Smooth muscle cell of the brain vasculature (primary cell): ENCODE measurements around the gene UBE2S.

Source experiments
- DNase-seq: peaks from one replicate; pipeline ENCODE4 v3.0.0-alpha.2; 2012; ENCODE audit warnings: low read depth, low spot score

Gene UBE2S

GRCh38 chr19:55362990-55363716 is 44.4 kb downstream of the UBE2S start, which contains the start of gene GARIN5B:
Gene GARIN5B, minus strand, starts transcription at chr19:55363260. Its CDS starts 194 bp downstream, at chr19:55363066.
- no peak for DNase-seq

- no peak for DNase-seq
These were observed 45.2 kb downstream of the UBE2S start for GRCh38 chr19:55362174-55362989.

DNA sequence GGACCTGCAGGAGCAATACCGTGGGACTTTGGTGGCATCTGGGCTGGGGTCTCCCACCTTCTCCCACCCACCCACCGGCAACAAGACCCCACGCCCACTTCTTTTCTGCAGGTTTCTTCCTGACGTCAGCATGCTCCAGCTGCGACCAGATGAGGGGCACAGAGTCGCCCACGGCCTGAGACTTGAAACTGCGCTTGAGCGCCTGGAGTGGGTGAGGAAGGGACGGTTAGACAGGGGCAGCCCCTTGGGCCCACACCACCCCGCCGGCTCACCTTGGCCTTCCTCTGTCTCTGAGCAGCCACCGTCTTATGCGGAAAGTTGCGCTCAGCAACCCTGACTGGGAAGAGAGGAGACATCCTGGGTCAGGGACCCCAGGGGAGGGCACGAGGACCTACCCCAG is 46.7 kb downstream of the UBE2S start:
- no peak for DNase-seq

DNA sequence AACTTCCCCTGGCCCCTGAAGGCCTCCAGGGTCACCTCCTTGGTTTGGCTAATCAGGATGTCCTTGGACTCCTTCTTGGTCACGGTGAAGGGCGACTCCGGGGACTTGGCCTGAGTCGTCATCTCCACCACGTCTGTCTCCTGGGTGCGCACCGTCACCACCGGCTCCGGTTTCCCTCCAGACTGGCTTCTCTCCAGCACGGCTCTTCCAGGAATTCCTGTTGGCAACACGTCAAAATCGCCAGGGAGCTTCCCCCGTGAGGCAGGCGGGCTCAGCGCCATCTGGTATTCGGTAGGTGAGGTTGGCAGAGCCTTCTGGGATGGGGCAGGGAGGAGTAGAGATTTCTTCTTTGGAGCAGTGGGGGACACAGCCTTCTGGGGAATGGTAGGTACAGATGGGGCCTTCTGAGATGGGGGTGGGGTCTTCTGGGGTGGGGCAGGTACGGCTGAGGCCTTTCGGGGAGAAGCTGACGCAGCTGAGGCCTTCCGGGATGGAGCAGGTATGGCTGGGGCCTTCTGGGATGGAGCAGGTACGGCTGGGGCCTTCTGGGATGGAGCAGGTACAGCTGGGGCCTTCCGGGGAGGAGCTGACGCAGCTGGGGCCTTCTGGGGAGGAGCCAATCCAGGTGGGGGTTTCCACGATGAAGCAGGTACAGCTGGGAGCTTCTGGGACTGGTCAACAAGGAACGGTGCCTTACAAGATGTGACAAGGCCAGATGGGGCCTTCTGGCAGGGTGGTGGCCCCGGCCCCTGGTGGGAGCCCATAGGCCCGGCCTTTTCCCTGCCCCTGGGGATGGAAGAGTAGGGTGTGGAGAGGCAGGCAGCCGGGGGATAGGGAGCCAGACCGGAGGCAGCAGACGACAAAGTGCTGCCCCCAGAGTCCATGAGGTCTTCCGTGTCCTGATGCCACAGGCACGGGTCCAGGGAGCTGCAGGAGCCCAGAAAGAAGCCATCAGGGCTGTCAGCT is 48.4 kb downstream of the UBE2S start:
- no peak for DNase-seq

GRCh38 chr19:55358493-55358892 is 49.1 kb downstream of the UBE2S start:
- DNase-seq, result no peak

- no peak for DNase-seq
These were observed 52.3 kb downstream of the UBE2S start for GRCh38 chr19:55355213-55355821.

- DNase-seq, result no peak
These were observed 52.8 kb downstream of the UBE2S start, which contains the start of gene COX6B2 for GRCh38 chr19:55354698-55355212. Gene COX6B2, minus strand, starts transcription at chr19:55354719. Its CDS starts 198 bp downstream, at chr19:55354521.

GRCh38 chr19:55353803-55354697 is 53.5 kb downstream of the UBE2S start:
- DNase-seq, result no peak

DNA sequence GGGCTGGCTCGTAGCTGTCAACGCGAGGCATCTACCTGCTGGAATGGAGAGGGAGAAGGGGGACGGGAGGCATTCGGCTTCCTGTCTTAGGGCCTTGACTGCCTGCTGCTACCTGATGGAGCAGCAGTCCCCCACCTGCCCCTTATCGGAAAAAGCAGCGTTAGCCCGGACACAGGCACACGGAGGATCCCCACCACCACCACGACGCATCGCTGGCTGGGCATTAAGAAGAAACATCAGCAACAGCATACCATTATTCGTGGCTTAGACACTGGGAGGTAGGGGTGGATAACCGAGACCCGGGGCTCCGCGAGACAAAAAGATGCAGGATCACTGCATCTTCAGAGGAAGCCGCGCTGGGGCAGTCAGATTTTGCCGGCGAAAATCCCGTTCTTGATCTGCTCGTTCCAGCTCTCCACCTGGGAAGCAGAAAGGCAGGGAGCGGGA is 54.2 kb downstream of the UBE2S start:
- no peak for DNase-seq

- DNase-seq, result no peak
These were observed 54.9 kb downstream of the UBE2S start for GRCh38 chr19:55352549-55353145.

DNA sequence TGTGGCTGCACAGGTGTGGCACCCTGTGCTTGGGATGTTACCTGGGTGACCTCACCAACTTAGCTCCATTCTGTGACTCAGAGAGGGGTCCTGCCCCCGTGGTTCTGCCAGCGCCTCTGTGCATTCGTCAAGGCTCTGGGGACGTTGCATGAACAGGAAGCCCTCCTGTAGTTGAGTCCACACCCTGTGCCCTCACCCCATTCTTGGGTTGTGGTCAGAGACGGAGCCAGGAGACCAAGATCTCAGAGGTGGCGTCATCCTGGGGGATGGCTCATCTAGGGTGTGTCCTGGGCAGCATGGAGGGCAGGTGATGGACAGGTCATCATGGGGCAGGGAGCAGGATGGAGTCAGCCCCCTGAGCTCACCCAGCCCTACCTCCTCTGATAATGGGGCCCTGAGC is 55.5 kb downstream of the UBE2S start:
- no peak for DNase-seq

DNA sequence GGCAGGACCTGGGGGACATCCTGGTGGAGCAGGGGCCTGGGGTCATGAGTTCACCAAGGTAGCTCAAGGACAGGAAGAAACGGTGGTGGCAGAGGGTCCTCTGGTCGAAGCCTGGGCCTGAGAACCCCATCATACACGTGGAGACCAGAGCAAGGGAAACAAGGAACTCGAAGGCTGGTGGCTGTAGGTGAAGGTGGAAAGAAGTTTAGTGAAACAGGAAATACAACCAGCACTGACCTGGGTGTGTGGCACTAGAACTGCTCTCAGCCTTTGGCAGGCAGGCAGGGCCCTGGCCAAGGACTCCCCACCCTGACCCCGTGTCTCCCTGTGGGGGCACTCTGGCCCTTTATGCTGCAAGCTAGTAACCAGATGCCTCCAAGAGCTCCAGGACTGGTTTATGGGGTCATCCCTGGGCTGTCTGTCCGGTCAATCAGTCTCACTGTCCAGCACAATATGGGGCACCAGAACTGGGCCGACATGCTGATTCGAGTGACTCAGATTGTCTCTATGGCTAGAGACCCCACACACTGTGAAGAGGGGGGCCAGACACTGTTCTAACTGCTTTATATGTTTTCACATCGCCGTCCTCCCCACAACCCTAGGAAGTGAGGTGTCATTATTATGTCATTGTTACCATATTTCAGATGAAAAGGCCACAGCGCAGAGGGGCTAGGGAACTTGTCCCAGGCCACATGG is 56.8 kb downstream of the UBE2S start:
- DNase-seq, result no peak
